ENCODE measurements around the gene LIPH.

- TF ChIP-seq CTCF (IDR thresholded peaks at IDR 0.05) (no peak), POLR2A (IDR thresholded peaks at IDR 0.05) (no peak)
Observed at GRCh38 chr3:185530856-185531255, 21.5 kb downstream of the LIPH start.

All from testis (tissue), 2 donors.